Stimulated activated memory B cell treated with anti-CD40 and anti-IgM and Interleukin-4, amounts not matched to agents 10 μg/mL and 1 μg/mL and 100 μg/mL, for 72 hours (primary cell): ENCODE measurements around the gene CDKL4.

Source experiments
- ATAC-seq: fragments of 150-1000 bp; cut with Tn5 transposase; 2 replicates; pipeline ENCODE4 v1.10.0; 2021
- H3K27ac Mint-ChIP-seq: one replicate; pipeline ENCODE4 v1.8.0; 2022; ENCODE audit warnings: mild to moderate bottlenecking, mixed read lengths
- H3K27me3 Mint-ChIP-seq: one replicate; pipeline ENCODE4 v1.8.0; 2022; ENCODE audit warnings: mixed read lengths
- H3K36me3 Mint-ChIP-seq: one replicate; pipeline ENCODE4 v1.8.0; 2022; ENCODE audit warnings: mixed read lengths
- H3K4me1 Mint-ChIP-seq: one replicate; pipeline ENCODE4 v1.8.0; 2022; ENCODE audit warnings: mixed read lengths
- H3K4me3 Mint-ChIP-seq: one replicate; pipeline ENCODE4 v1.8.0; 2022; ENCODE audit warnings: mild to moderate bottlenecking, moderate library complexity, mixed read lengths
- H3K9me3 Mint-ChIP-seq: one replicate; pipeline ENCODE4 v1.8.0; 2022; ENCODE audit warnings: mixed read lengths

CDKL4 gene

DNA sequence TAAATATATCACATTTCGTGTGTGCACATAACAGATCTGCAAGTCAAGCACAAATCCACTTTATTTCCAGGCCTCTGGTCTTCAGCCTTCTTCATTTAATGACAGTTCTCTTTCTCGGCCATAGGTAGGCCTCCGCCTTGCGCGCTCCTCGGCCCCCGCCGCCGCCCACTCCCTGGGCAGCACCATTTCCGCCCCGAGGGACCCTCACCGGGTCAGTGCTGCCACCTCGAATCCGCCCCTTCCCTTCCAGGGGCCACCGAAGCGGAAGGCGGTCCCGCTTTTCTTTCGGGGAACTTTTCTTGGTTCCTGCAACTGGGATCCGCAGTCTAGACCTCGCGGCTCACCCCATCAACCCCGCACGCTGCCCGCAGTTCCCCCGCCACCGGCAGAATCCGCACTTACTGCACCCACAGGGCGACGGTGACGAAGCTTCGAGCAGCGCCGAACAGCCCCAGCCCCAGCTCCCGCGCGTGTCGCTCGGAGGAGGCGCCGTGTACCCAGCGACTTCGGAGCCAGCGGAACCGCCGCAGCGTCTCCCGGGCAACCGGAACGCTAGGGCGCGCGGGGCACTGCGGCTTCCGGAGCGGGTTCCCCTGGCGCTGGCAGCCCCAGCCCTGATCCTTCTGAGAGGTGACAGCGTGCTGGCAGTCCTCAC lies at the start of gene CDKL4:
Gene CDKL4, minus strand, starts transcription at position 502 of the 655 bp plus-strand sequence.
- H3K27ac Mint-ChIP-seq = peak within 1 kb of the TSS; percentile 73
- no peaks in the 10 kb centered on the region for H3K9me3 Mint-ChIP-seq
- peaks cover 2% of the 10 kb centered on the region for H3K36me3 Mint-ChIP-seq
- peak within 1 kb of the TSS; percentile 74 for H3K4me3 Mint-ChIP-seq
- H3K4me1 Mint-ChIP-seq = peaks cover 14% of the 10 kb centered on the region
- no peaks in the 10 kb centered on the region for H3K27me3 Mint-ChIP-seq
- ATAC-seq = peak; percentile 72

DNA sequence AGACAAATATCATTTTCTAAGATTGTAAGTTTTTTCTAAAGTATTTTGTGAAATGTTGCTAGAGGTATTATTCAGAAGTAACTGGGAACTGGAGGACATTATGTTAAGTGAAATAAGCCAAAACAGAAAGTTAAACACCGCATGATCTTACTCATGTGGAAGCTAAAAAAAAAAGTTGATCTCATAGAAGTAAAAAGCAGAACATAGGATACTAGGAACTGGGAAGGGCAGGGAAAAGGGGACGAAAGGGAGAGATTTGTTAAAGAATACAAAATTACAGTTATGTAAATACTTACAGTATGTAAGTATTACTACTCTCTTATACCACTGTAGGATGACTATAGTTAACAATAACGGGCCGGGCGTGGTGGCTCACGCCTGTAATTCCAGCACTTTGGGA lies 46.7 kb upstream of the CDKL4 start:
- H3K9me3 Mint-ChIP-seq = no peaks in the 10 kb centered on the region
- peaks cover 26% of the 10 kb centered on the region for H3K36me3 Mint-ChIP-seq
- no peaks in the 10 kb centered on the region for H3K4me1 Mint-ChIP-seq
- no peaks in the 10 kb centered on the region for H3K27me3 Mint-ChIP-seq
- H3K4me3 Mint-ChIP-seq = no peak overlapping the region
- ATAC-seq = no peak
- no peak overlapping the region for H3K27ac Mint-ChIP-seq

DNA sequence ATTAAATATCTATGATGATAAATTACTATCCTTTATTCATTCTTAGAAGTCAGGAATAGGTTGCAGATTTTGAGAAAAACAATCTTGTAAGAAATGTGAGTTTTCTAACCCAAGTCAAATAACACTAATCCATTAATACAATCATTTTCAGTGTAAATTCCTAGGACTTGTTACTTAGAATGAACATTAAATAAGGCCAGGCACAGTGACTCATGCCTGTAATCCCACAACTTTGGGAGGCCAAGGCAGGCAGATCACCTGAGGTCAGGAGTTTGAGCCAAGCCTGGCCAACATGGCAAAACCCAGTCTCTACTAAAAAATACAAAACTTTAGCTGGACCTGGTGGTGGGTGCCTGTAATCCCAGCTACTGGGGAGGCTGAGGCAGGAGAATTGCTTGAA lies 45.8 kb upstream of the CDKL4 start:
- no peaks in the 10 kb centered on the region for H3K4me1 Mint-ChIP-seq
- no peak overlapping the region for H3K27ac Mint-ChIP-seq
- no peaks in the 10 kb centered on the region for H3K27me3 Mint-ChIP-seq
- ATAC-seq = no peak
- H3K36me3 Mint-ChIP-seq = peaks cover 26% of the 10 kb centered on the region
- H3K4me3 Mint-ChIP-seq = no peak overlapping the region
- H3K9me3 Mint-ChIP-seq = no peaks in the 10 kb centered on the region

DNA sequence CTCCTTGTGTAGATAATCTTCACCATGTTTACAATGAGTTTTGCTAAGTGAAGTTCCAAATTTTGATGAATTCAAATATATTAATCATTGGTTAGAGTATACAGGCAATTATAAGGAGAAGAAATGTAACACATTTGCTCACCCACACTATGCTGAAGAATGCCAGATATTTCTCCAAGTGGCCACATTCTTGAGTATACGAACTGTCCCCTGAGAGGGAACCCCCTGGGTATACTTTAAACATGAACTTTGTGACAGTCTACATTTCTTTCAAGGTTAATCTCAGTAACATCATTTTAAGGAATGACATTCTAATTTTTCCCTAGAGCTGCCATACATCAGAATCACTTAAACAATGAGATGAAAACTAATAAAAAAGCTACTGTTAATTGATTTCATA lies 39.8 kb upstream of the CDKL4 start:
- H3K9me3 Mint-ChIP-seq = no peaks in the 10 kb centered on the region
- ATAC-seq = no peak
- H3K4me1 Mint-ChIP-seq = no peaks in the 10 kb centered on the region
- H3K27me3 Mint-ChIP-seq = no peaks in the 10 kb centered on the region
- no peak overlapping the region for H3K27ac Mint-ChIP-seq
- no peak overlapping the region for H3K4me3 Mint-ChIP-seq
- peaks cover 2% of the 10 kb centered on the region for H3K36me3 Mint-ChIP-seq

DNA sequence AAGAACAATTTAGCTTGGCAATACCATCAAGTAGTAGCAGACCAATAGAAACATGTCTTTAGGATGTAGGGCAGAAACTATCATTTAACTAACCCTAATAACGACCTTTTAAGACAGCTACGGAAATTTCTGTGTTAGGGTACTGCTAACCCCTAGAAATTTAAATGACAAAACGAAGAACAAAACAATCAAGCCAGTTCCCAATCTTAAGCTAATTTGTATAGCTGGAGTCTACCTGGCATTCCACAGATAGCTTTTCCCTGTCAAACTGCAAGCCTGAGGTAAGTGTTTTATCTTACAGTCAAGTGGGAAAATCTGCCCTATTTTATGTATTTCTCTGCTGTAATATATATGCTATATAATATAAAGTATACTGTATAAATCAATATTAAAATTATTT lies 37.6 kb upstream of the CDKL4 start:
- Mint-ChIP-seq H3K27me3 (no peaks in the 10 kb centered on the region), H3K4me1 (no peaks in the 10 kb centered on the region), H3K4me3 (no peak overlapping the region), H3K9me3 (no peaks in the 10 kb centered on the region), H3K27ac (no peak overlapping the region), H3K36me3 (peaks cover 16% of the 10 kb centered on the region)
- no peak for ATAC-seq

DNA sequence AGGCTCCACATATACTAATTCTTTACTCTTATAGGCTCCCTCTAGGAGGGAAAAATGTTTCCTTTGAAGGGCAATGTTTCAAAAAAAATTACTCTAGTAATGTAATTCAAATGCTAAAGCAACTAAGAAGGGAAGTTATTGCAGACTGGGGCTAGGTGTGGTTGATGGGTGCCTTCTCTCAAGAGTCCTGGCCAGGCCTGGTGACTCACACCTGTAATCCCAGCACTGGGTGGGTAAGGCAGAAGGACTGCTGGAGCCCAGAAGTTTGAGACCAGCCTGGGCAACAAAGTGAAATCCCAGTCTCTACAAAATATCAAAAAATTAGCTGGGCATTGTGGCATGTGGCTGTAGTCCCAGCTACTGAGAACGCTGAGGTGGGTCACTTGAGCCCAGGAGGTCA lies 31.2 kb upstream of the CDKL4 start:
- peaks cover 28% of the 10 kb centered on the region for H3K36me3 Mint-ChIP-seq
- no peak overlapping the region for H3K4me3 Mint-ChIP-seq
- ATAC-seq = no peak
- H3K4me1 Mint-ChIP-seq = no peaks in the 10 kb centered on the region
- H3K9me3 Mint-ChIP-seq = no peaks in the 10 kb centered on the region
- H3K27ac Mint-ChIP-seq = no peak overlapping the region
- no peaks in the 10 kb centered on the region for H3K27me3 Mint-ChIP-seq

DNA sequence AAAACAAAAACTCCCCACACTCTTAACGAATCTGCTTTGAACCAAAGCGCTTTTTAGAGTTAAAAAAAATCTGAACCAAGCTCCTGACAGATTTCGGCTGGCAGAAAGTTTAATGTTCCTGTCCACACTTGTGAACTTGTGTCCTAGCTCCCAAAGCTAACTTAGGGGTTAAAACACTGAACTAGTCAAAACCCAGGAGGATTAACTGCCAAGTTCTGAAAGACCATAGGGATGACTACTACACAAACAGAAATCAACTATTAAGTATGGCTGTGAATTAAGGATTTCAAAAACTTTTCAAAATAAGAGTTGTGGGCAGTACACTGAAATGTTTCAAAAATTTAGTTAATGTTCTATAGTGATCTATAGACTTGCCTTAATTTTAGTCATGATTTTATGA lies 26.2 kb upstream of the CDKL4 start:
- H3K27ac Mint-ChIP-seq = no peak overlapping the region
- no peaks in the 10 kb centered on the region for H3K27me3 Mint-ChIP-seq
- H3K4me3 Mint-ChIP-seq = no peak overlapping the region
- peaks cover 5% of the 10 kb centered on the region for H3K36me3 Mint-ChIP-seq
- H3K4me1 Mint-ChIP-seq = peaks cover 18% of the 10 kb centered on the region
- ATAC-seq = no peak
- no peaks in the 10 kb centered on the region for H3K9me3 Mint-ChIP-seq

DNA sequence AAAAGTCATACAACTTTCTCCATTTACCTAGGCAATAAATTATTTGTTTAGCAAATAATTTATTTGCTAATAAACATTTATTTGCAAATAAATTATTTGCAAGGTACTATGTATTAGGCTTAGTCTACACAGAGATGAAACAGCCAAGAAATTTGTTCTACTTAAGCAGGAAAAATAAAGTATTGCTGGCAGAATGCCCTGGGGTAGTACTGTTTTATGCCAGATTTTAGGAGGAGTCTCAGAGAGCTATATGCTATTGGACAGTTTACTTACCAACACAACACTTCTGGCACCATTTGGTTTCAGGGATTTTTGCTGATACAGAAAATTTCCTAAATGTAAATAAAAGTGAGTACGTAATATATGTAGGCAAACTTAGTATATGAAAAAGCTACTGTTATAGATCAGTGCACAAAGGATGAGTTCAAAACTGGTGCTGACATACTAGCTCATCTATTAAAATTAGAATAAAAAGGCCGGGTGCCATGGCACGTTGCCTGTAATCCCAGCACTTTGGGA lies 23.2 kb upstream of the CDKL4 start:
- ATAC-seq = no peak
- H3K27ac Mint-ChIP-seq = peak overlapping the region; percentile 67
- peaks cover 20% of the 10 kb centered on the region for H3K4me1 Mint-ChIP-seq
- H3K36me3 Mint-ChIP-seq = peaks cover 7% of the 10 kb centered on the region
- H3K9me3 Mint-ChIP-seq = no peaks in the 10 kb centered on the region
- no peak overlapping the region for H3K4me3 Mint-ChIP-seq
- H3K27me3 Mint-ChIP-seq = no peaks in the 10 kb centered on the region

DNA sequence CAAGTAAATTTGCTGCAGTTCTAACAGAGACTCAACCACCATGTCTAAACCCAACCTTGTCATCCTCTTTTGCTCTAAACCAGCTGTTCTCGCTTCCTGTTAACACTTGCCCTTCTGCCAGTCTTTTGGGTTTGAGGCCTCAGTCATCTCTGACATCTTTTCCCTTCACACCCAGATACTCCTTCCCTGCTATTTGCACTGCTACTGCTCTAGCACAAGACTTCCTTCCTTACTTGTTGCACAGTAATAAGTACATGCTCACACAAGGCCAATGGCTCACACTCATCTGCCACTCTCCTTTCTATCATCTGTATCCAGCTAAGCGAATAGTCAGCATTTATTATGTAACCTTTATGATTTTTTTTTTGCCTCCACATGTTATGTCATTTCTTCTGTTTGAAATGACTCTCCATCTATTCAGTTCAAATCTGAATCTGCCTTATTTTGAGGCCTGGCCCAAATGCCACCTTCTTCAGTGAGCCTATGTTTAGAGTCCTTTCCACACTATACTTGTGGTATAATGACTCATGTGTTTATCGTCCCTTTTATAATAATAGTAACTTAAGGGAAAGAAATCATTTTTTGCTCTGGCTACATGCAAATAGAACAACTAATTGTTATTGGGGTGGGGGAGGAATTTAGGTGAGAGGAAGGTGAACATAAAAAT lies 22.5 kb upstream of the CDKL4 start:
- peak overlapping the region; percentile 67 for H3K27ac Mint-ChIP-seq
- no peaks in the 10 kb centered on the region for H3K27me3 Mint-ChIP-seq
- H3K36me3 Mint-ChIP-seq = peaks cover 7% of the 10 kb centered on the region
- peak; percentile 90 for ATAC-seq
- H3K9me3 Mint-ChIP-seq = no peaks in the 10 kb centered on the region
- H3K4me3 Mint-ChIP-seq = peak overlapping the region; percentile 2
- peaks cover 20% of the 10 kb centered on the region for H3K4me1 Mint-ChIP-seq

DNA sequence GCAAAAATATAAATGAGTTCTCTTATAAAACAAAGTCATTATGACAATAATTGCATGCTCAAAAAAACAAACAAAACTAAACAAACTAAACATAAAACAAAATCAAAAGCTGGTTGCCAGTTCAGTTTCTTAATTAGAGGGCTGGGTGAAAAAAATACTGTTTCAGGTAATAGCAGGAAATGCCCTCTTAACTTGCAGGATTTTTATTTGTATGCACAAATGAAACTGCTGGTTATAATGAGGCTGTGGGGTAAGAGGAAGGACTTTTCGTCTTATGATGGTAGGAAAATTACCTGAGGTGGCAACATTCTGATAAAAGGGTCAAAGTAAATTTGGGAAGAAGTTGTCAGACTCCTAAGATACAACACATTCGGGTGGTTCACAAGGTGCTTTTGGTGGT lies 21.5 kb upstream of the CDKL4 start:
- Mint-ChIP-seq H3K4me3 (no peak overlapping the region), H3K36me3 (peaks cover 7% of the 10 kb centered on the region), H3K9me3 (no peaks in the 10 kb centered on the region), H3K27ac (peak overlapping the region; percentile 67), H3K4me1 (peaks cover 20% of the 10 kb centered on the region), H3K27me3 (no peaks in the 10 kb centered on the region)
- ATAC-seq = no peak

DNA sequence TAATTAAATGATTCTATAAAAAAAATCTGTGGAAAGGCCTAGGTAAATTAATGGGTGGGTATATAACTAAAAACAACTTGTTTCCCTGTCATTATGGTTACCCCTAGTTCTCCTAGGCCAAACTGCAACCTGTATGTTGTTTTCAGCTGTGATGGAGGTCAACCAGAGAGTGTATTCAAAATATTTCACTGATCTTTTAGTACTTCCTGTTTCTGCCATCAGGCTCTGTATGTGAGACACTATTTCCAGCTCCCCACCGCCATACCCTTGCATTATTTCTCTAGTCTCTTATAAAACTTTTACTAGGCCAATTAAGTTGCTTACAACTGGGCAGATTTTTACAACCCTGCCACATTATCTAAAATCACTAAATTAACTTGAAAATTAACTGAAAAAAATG lies 21.0 kb upstream of the CDKL4 start:
- Mint-ChIP-seq H3K4me1 (peaks cover 20% of the 10 kb centered on the region), H3K4me3 (no peak overlapping the region), H3K36me3 (peaks cover 7% of the 10 kb centered on the region), H3K27me3 (no peaks in the 10 kb centered on the region), H3K27ac (peak overlapping the region; percentile 67), H3K9me3 (no peaks in the 10 kb centered on the region)
- peak; percentile 78 for ATAC-seq

DNA sequence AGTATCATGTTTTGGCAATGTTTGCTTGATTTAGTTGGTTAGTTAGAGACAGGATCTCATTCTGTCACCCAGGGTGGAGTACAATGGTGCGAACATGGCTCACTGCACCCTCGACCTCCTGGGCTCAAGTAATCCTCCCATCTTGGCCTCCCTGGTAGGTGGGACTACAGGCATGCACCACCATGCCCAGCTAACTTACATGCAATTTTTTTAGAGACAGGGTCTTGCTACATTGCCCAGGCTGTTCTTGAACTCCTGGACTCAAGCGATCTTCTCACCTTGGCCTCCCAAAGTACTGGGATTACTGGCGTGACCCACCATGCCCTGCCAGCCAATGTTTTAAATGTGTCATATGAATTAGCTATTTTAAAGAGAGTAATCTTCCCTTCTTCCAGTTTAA lies 16.3 kb upstream of the CDKL4 start:
- Mint-ChIP-seq H3K9me3 (no peaks in the 10 kb centered on the region), H3K27ac (no peak overlapping the region), H3K27me3 (no peaks in the 10 kb centered on the region), H3K4me3 (no peak overlapping the region), H3K4me1 (peaks cover 4% of the 10 kb centered on the region), H3K36me3 (peaks cover 13% of the 10 kb centered on the region)
- no peak for ATAC-seq

DNA sequence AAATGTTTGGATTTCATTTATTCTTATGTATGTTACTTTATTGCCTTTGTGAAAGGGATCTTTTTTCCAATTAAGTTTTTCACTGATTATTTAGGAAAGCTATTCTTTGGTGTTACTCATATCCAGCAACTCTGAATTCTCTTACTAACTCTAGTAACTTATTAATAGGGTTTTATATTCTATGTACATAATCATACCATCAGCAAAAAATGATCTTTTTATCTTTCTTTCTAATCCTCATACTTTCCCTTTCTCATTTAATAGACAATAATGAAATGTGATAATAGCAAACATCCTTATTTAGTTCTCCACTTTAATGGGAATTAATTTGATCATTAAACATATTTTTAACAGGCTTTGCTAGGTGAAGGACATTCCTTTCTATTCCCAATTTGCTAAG lies 12.3 kb upstream of the CDKL4 start:
- H3K9me3 Mint-ChIP-seq = peaks cover 3% of the 10 kb centered on the region
- no peak overlapping the region for H3K4me3 Mint-ChIP-seq
- no peaks in the 10 kb centered on the region for H3K27me3 Mint-ChIP-seq
- no peak for ATAC-seq
- H3K36me3 Mint-ChIP-seq = peaks cover 34% of the 10 kb centered on the region
- H3K27ac Mint-ChIP-seq = no peak overlapping the region
- H3K4me1 Mint-ChIP-seq = no peaks in the 10 kb centered on the region

DNA sequence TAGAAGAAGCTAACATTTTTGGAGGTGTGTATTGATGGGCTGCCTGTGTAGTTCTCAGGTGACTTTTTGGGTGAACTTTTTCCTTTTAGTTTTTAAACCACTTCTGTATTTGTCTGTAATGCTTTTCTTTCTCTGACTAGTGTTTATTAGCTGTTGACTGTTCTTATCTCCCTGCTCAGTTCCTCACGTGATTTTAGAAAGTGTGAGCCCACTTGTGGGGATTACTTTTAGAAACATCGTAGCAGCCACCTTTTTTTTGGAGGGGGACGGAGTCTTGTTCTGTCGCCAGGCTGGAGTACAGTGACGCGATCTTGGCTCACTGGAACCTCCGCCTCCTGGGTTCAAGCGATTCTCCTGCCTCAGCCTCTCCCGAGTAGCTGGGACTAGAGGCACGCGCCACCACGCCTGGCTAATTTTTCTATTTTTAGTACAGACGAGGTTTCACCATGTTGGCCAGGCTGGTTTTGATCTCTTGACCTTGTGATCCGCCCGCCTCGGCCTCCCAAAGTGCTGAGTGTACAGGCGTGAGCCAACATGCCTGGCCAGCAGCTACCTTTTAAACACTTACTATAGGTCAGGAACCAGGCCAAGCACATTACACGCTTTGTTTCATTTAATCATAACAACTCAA lies 9.2 kb upstream of the CDKL4 start:
- Mint-ChIP-seq H3K9me3 (peaks cover 3% of the 10 kb centered on the region), H3K4me3 (no peak overlapping the region), H3K27me3 (no peaks in the 10 kb centered on the region), H3K27ac (no peak overlapping the region), H3K4me1 (no peaks in the 10 kb centered on the region), H3K36me3 (peaks cover 47% of the 10 kb centered on the region)
- no peak for ATAC-seq

DNA sequence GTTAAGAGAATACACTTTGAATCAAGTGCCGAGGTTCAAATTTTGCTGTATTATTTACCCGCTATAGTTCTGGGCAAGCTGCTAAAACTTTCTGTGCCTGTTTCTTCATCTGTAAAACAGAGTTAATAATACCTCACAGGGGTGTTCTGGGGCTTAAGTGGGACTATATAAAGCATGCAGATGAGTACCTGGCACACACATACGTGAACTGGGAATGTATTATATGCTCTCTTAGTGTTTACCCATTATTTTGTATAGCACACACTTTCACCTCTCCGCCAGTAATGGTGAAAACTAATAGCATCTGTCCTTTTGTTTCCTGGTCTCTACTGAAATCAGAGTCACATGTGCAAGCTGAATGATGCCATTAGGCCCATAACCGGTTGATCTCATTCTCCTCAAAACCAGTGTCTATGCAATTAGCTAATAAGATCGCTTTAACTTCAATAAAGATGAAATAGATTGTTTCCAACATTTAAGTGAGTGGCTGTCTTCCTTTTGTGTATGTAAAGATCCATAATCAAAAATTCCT lies 3.8 kb upstream of the CDKL4 start:
- Mint-ChIP-seq H3K27ac (no peak overlapping the region), H3K27me3 (no peaks in the 10 kb centered on the region), H3K9me3 (peaks cover 3% of the 10 kb centered on the region), H3K4me1 (peaks cover 14% of the 10 kb centered on the region), H3K36me3 (peaks cover 24% of the 10 kb centered on the region), H3K4me3 (no peak overlapping the region)
- no peak for ATAC-seq
